Esophagus squamous epithelium (tissue), 4 donors: ENCODE data around the gene DHRS7C.

Source experiments
- CTCF ChIP-seq, 6 experiments: fragments of 450-650 bp in 4 of 6; fragments of 200-600 bp in 2 of 6; sonication (generic) in 2 of 6; IDR thresholded peaks; one replicate each; pipeline ENCODE4 v1.5.1; 2016 to 2019; ENCODE audit warnings: antibody characterized with exemption in 6 of 6, mild to moderate bottlenecking in 4 of 6, moderate library complexity in 4 of 6
- POLR2A ChIP-seq, 4 donors: fragments of 450-650 bp; IDR thresholded peaks; one replicate each; pipeline ENCODE4 v1.6.1; 2017; ENCODE audit warnings: antibody characterized with exemption in 4 of 4, mild to moderate bottlenecking in 4 of 4, moderate library complexity in 3 of 4

- TF ChIP-seq CTCF (IDR thresholded peaks at IDR 0.05) (no peak), POLR2A (IDR thresholded peaks at IDR 0.05) (no peak)
Observed at GRCh38 chr17:9765322-9765721, 26.1 kb downstream of the DHRS7C start.
